ENCODE results near the gene HNRNPAB.

DNA sequence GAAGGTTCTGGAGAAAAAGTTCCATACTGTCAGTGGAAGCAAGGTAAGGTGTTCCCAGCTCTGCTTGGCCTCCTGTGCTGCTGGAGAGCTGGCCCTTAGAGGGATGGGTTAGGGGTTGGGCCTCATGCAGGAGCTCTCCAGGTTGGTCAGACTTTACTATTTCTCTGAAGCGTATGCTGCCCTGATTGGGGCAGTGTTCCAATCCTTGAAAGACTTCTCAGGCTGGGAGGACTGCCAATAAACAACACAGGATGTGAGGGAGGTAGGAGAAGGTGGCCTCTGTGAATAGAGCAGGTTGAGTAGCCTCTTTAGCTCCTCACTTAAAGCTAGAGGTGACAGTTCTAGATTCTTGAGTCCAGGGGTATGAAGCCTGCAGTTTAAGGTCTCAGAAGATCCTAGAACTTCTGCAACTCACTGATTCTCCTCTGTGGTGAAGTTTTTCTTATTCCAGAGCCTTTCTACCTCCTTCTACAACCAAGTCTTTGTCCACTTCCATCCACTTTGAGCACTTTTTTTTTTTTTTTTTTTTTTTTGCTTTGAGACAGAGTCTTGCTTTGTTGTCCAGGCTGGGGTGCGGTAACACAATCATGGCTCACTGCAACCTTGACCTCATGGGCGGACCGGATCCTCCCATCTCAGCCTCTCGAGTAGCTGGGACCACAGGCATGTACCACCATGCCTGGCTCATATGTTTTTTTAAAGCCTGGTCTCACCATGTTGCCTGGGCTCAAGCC is 3.0 kb downstream of the HNRNPAB start:
- TF ChIP-seq, protein P1, sequence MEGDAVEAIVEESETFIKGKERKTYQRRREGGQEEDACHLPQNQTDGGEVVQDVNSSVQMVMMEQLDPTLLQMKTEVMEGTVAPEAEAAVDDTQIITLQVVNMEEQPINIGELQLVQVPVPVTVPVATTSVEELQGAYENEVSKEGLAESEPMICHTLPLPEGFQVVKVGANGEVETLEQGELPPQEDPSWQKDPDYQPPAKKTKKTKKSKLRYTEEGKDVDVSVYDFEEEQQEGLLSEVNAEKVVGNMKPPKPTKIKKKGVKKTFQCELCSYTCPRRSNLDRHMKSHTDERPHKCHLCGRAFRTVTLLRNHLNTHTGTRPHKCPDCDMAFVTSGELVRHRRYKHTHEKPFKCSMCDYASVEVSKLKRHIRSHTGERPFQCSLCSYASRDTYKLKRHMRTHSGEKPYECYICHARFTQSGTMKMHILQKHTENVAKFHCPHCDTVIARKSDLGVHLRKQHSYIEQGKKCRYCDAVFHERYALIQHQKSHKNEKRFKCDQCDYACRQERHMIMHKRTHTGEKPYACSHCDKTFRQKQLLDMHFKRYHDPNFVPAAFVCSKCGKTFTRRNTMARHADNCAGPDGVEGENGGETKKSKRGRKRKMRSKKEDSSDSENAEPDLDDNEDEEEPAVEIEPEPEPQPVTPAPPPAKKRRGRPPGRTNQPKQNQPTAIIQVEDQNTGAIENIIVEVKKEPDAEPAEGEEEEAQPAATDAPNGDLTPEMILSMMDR (IDR thresholded peaks at IDR 0.05), result no peak
- no peak for TF ChIP-seq POLR2A (IDR thresholded peaks at IDR 0.05)
- no peak for TF ChIP-seq POLR2AphosphoS5 (IDR thresholded peaks at IDR 0.05)
